AG04450 (cell line): ENCODE results near the gene TRIM72. TPM values are rescaled to one million over a fixed set of nuclear protein-coding genes. Genes with fewer than 3 reads are reported as not detected.

ENCODE experiments used
- CTCF ChIA-PET: fragments of 300-600, 350-600 bp; formaldehyde crosslinking; extraction: SDS; loops from one replicate; lab custom pipeline; 2022; ENCODE audit warnings: antibody characterized with exemption, inconsistent platforms; lab: Charles Lee
- POLR2A ChIA-PET: fragments of 350-600 bp; formaldehyde crosslinking; extraction: SDS; loops from one replicate; lab custom pipeline; 2021; ENCODE audit warnings: antibody characterized with exemption, inconsistent platforms; lab: Yijun Ruan, JAX
- DNase-seq: peaks from one replicate; pipeline ENCODE4 v3.0.0-alpha.2; 2011; ENCODE audit warnings: low read depth, low spot score
- H3K27ac ChIP-seq: one replicate; pipeline ENCODE4 v1.5.1; 2012; ENCODE audit warnings: low read depth, low read length, control low read depth
- H3K27me3 ChIP-seq: one replicate; pipeline ENCODE4 v1.6.0; 2012; ENCODE audit warnings: low read length; ENCODE audit not compliant: control insufficient read depth, insufficient read depth
- H3K4me3 ChIP-seq: 2 replicates; pipeline ENCODE4 v1.5.1; 2011; ENCODE audit warnings: mild to moderate bottlenecking, low read depth, low read length, control low read depth
- H3K9me3 ChIP-seq: 2 replicates; pipeline ENCODE4 v1.5.1; 2012; ENCODE audit warnings: low read length; ENCODE audit not compliant: control insufficient read depth, insufficient read depth
- polyA plus RNA-seq: library from polyadenylated mRNA; depleted of rRNA; stranded (reverse); fragments of >200 nt; gene quantifications from 2 replicates; pipeline ENCODE4 v1.2.3, GENCODE V29; 2011
- TF ChIP-seq, protein P1 (sequence below): IDR thresholded peaks from 2 replicates; pipeline ENCODE4 v1.5.1; 2011; ENCODE audit warnings: low read depth, low read length, control low read depth, inconsistent platforms

Gene TRIM72
- polyA plus RNA-seq, 1 experiment, result not detected

DNA sequence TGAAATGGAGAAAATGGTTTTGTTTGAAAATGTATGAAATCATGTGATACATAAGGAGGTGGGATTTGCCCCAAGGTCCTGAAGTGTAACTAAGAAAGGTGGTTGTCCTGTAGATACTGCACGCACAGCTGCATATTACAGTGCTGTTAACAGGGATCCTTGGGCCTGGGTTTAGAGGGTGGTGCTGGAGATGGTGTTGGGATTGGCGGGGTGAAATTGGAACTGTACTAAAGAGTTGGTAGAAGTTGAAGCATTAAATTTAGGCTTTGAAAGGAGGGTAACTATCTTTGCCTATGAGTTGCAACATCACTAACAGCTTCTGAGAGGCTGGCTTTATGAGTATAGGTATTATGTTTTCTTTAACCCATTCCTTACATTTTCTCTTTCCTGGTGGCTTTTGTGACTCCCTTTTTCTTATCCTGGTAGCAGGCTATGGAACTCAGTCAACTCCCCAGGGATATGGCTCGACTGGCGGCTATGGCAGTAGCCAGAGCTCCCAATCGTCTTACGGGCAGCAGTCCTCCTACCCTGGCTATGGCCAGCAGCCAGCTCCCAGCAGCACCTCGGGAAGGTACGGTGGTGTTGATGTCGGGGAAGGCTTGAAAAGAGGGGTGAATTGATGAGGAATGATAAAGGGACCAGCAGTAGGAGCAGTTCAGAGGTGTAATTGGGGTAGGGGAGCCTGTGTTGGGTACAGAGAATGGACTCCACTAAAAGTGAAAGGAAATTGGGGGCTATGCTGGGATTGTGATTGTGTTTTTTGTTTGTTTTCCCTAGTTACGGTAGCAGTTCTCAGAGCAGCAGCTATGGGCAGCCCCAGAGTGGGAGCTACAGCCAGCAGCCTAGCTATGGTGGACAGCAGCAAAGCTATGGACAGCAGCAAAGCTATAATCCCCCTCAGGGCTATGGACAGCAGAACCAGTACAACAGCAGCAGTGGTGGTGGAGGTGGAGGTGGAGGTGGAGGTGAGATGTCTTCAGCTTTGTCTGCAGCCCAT is 30.2 kb upstream of the TRIM72 start:
- no peaks in the 10 kb centered on the region for H3K27me3 ChIP-seq
- H3K27ac ChIP-seq, result no peak overlapping the region
- no peak for DNase-seq
- ChIA-PET CTCF (interaction anchor here (0.6 to 1.7 kb wide), 3 partner anchors 42 to 268 kb away, joined by 3 to 10 read pairs (median 4); partner anchors contain the start of gene HSD3B7), POLR2A (interaction anchor here (0.7 to 1.6 kb wide), 7 partner anchors 12 to 304 kb away, joined by 3 to 9 read pairs (median 5); partner anchors contain the start of gene KAT8)
- peak overlapping the region; percentile 29; the same call in 1 of the 2 replicates for H3K4me3 ChIP-seq
- H3K9me3 ChIP-seq, result no peaks in the 10 kb centered on the region; the same call in 1 of the 2 replicates
- TF ChIP-seq, protein P1, sequence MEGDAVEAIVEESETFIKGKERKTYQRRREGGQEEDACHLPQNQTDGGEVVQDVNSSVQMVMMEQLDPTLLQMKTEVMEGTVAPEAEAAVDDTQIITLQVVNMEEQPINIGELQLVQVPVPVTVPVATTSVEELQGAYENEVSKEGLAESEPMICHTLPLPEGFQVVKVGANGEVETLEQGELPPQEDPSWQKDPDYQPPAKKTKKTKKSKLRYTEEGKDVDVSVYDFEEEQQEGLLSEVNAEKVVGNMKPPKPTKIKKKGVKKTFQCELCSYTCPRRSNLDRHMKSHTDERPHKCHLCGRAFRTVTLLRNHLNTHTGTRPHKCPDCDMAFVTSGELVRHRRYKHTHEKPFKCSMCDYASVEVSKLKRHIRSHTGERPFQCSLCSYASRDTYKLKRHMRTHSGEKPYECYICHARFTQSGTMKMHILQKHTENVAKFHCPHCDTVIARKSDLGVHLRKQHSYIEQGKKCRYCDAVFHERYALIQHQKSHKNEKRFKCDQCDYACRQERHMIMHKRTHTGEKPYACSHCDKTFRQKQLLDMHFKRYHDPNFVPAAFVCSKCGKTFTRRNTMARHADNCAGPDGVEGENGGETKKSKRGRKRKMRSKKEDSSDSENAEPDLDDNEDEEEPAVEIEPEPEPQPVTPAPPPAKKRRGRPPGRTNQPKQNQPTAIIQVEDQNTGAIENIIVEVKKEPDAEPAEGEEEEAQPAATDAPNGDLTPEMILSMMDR, result no peak

DNA sequence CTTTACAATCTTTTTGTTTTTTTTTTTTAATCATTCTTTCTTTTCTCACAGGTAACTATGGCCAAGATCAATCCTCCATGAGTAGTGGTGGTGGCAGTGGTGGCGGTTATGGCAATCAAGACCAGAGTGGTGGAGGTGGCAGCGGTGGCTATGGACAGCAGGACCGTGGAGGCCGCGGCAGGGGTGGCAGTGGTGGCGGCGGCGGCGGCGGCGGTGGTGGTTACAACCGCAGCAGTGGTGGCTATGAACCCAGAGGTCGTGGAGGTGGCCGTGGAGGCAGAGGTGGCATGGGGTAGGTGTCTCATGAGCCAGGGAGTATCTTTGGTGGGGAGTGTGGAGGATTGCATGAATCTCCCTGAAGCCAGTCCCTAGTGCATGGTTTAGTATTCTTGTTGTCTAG is 29.0 kb upstream of the TRIM72 start:
- Histone ChIP-seq H3K27ac (no peak overlapping the region), H3K9me3 (no peaks in the 10 kb centered on the region; the same call in 1 of the 2 replicates), H3K27me3 (no peaks in the 10 kb centered on the region), H3K4me3 (no peak overlapping the region)
- ChIA-PET POLR2A (interaction anchor here (0.7 to 1.5 kb wide), 4 partner anchors 16 to 259 kb away, joined by 3 to 9 read pairs (median 4); partner anchors contain the start of gene KAT8), CTCF (no interaction called here)
- TF ChIP-seq, protein P1, result no peak
- no peak for DNase-seq

DNA sequence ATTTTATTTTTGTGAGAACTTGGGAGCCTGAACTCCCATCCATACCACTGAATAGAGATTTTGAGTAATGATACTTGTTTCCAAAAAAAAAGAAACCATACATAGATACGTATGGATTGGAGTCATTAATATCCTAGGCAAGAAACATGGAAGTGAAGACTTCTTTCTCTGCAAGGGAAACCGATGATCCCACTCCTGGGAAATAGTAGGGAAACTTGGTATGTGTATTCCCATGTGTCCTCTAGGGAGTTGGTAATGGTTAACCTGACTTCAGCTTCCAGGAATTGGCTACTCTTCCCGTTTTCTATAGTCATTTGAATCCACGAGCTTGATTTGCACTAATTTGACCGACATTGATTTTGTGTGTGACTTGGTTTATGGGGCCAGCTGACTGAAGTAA is 28.6 kb upstream of the TRIM72 start:
- Histone ChIP-seq H3K27me3 (no peaks in the 10 kb centered on the region), H3K27ac (no peak overlapping the region), H3K9me3 (no peaks in the 10 kb centered on the region; the same call in 1 of the 2 replicates), H3K4me3 (no peak overlapping the region)
- POLR2A ChIA-PET, result no interaction called here
- no peak for DNase-seq
- CTCF ChIA-PET, result no interaction called here
- TF ChIP-seq, protein P1, result no peak

DNA sequence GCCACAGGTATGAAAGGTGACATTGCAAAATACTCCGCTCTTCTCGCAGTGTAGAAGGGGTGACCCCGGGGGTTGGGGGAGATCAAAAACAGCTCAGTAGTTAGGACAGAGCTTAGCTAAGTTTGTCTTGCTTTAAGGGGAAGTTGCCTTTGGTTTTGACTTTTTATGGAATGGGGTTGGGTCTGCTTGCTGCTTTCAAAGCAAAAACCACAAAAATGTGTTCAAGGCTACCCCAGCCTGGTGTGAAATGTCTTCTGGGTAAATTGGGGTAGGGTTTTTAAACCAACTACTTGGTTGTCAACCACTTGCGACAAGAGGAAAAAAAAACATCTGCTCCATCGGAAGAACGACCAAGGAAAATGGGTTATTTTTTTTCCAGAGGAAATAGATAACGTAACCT is 27.7 kb upstream of the TRIM72 start:
- Histone ChIP-seq H3K4me3 (no peak overlapping the region), H3K9me3 (no peaks in the 10 kb centered on the region), H3K27ac (no peak overlapping the region), H3K27me3 (no peaks in the 10 kb centered on the region)
- ChIA-PET CTCF (no interaction called here), POLR2A (no interaction called here)
- TF ChIP-seq, protein P1, result no peak
- no peak for DNase-seq
